ENCODE data around the gene CFAP43.

- TF ChIP-seq PKNOX1 (IDR thresholded peaks at IDR 0.05) (no peak), GABPA (IDR thresholded peaks at IDR 0.05; ENCODE audit: low read depth) (no peak), POU2F2 (IDR thresholded peaks at IDR 0.05; ENCODE audit: borderline replicate concordance, low read depth, low read length) (no peak), CTCF (IDR thresholded peaks at IDR 0.05 in 2 of 3, conservative IDR thresholded peaks at IDR 0.05 in 1 of 3; ENCODE audit: control insufficient read depth in 2 of 3, extremely low read depth in 1 of 3, insufficient read depth in 1 of 3, low read depth in 3 of 3, low read length in 3 of 3) (no peak), POLR2AphosphoS5 (IDR thresholded peaks at IDR 0.05; ENCODE audit: low read length) (no peak), IRF4 (IDR thresholded peaks at IDR 0.05; ENCODE audit: low read depth, low read length) (no peak), CREB1 (IDR thresholded peaks at IDR 0.05; ENCODE audit: low read depth) (no peak), TCF12 (IDR thresholded peaks at IDR 0.05; ENCODE audit: low read depth, low read length) (no peak), TCF7 (IDR thresholded peaks at IDR 0.05; ENCODE audit: borderline replicate concordance) (no peak), FOXK2 (IDR thresholded peaks at IDR 0.05) (no peak), ZZZ3 (IDR thresholded peaks at IDR 0.05; ENCODE audit: control insufficient read depth, insufficient read length, low read depth) (no peak), BHLHE40 (IDR thresholded peaks at IDR 0.05; ENCODE audit: borderline replicate concordance in 1 of 2, low read depth in 2 of 2, low read length in 1 of 2) (no peak)
Observed at GRCh38 chr10:104199567-104199966, 32.6 kb downstream of the CFAP43 start.

Measured in GM12878 (cell line).